A549 (cell line): ENCODE results near the gene CRADD.

Source experiments
- CTCF ChIP-seq: fragments of >200 bp; sonication (Bioruptor Twin); formaldehyde crosslinking; IDR thresholded peaks from 3 replicates; pipeline ENCODE4 v1.5.1; 2016
- KDM1A ChIP-seq: fragments of 200-600 bp; sonication (generic); IDR thresholded peaks from 2 replicates; pipeline ENCODE4 v1.6.1; 2016; ENCODE audit warnings: low read depth, mild to moderate bottlenecking
- MAX ChIP-seq: IDR thresholded peaks from 2 replicates; pipeline ENCODE4 v1.6.1; 2012
- MAZ ChIP-seq: fragments of 150-350 bp; IDR thresholded peaks from 2 replicates; pipeline ENCODE4 v1.6.1; 2014; ENCODE audit warnings: antibody characterized with exemption, low read depth, low read length, borderline replicate concordance
- PHF8 ChIP-seq: fragments of 200-600 bp; sonication (generic); IDR thresholded peaks from 2 replicates; pipeline ENCODE4 v1.6.1; 2016; ENCODE audit warnings: low read depth, mild to moderate bottlenecking, antibody characterized with exemption, moderate library complexity, borderline replicate concordance
- POLR2A ChIP-seq: IDR thresholded peaks from 2 replicates; pipeline ENCODE4 v1.6.1; 2012; ENCODE audit warnings: mild to moderate bottlenecking, low read length
- RNF2 ChIP-seq: fragments of 200-600 bp; sonication (generic); IDR thresholded peaks from 2 replicates; pipeline ENCODE4 v1.6.1; 2016; ENCODE audit warnings: low read depth, mild to moderate bottlenecking, antibody characterized with exemption, moderate library complexity, borderline replicate concordance

GRCh38 chr12:93661021-93661420 is 16.2 kb upstream of the CRADD start:
- no peak for TF ChIP-seq PHF8
- TF ChIP-seq MAZ, result no peak
- no peak for TF ChIP-seq MAX
- no peak for TF ChIP-seq KDM1A
- TF ChIP-seq CTCF, result no peak
- no peak for TF ChIP-seq POLR2A
- TF ChIP-seq RNF2, result no peak
